K562 (cell line): ENCODE data around the gene ZMIZ1. TPM values are rescaled to one million over a fixed set of nuclear protein-coding genes. Genes with fewer than 3 reads are reported as not detected.

ENCODE experiments used
- ATAC-seq: fragments of 200-7000 bp; cut with Tn5 transposase; 3 replicates; pipeline ENCODE4 v1.9.1; 2020; ENCODE audit warnings: moderate library complexity
- BruUV-seq: library from RNA; stranded (reverse); fragments of 400-500 nt; replicated peaks from 2 replicates; lab custom pipeline; 2021; lab: Mats Ljungman, UMichigan
- CTCF ChIA-PET: fragments of 300-600 bp; formaldehyde crosslinking; extraction: SDS; loops from one replicate; lab custom pipeline; 2021; ENCODE audit warnings: low intra/inter-chr PET ratio; lab: Yijun Ruan, JAX
- POLR2A ChIA-PET: fragments of 300-600, 350-650 bp; sonication (Branson Sonifier 250); formaldehyde crosslinking; extraction: SDS; loops from one replicate; lab custom pipeline; 2021; ENCODE audit warnings: antibody characterized with exemption, inconsistent platforms; lab: Yijun Ruan, JAX
- DNase-seq, 4 experiments: peaks; one replicate each; pipeline versions ENCODE4 v3.0.0 to v3.0.0-alpha.2; 2011 to 2018; ENCODE audit warnings: low spot score in 3 of 4, mixed read lengths in 3 of 4; ENCODE audit errors: extremely low read depth in 1 of 4
- FAIRE-seq: peaks from 2 replicates; lab custom pipeline; 2011; peaks lifted over from hg19 to GRCh38; lab: Jason Lieb, UNC
- H2AFZ ChIP-seq: 2 replicates; pipeline ENCODE4 v1.6.0; 2011; ENCODE audit warnings: low read depth, low read length, control low read depth, inconsistent platforms
- H3K27ac ChIP-seq: fragments of 200-600 bp; 3 replicates; pipeline ENCODE4 v1.8.0; 2011; ENCODE audit warnings: low read depth, mild to moderate bottlenecking, control low read depth, inconsistent platforms, low read length, moderate library complexity, mixed read lengths; ENCODE audit errors: extremely low read depth
- H3K27me3 ChIP-seq, 2 experiments: fragments of 300-600 bp in 1 of 2; 2 replicates in 1 of 2; 3 replicates in 1 of 2; pipeline versions ENCODE4 v1.6.0 to v1.8.0; 2011; ENCODE audit warnings: inconsistent platforms in 2 of 2, low read length in 2 of 2, mild to moderate bottlenecking in 1 of 2, mixed read lengths in 1 of 2, moderate library complexity in 1 of 2; ENCODE audit not compliant: control insufficient read depth in 2 of 2, insufficient read depth in 2 of 2
- H3K36me3 ChIP-seq: fragments of 300-600 bp; 3 replicates; pipeline ENCODE4 v1.8.0; 2011; ENCODE audit warnings: mild to moderate bottlenecking, low read length, inconsistent platforms; ENCODE audit not compliant: control insufficient read depth, insufficient read depth
- H3K4me1 ChIP-seq, 2 experiments: fragments of 200-600 bp in 1 of 2; replicated peaks in 1 of 2; 2 replicates in 1 of 2; 3 replicates in 1 of 2; pipeline versions ENCODE4 v1.5.1 to v1.8.0; 2011; ENCODE audit warnings: inconsistent platforms in 2 of 2, low read length in 2 of 2, mild to moderate bottlenecking in 1 of 2, mixed read lengths in 1 of 2, moderate library complexity in 1 of 2; ENCODE audit not compliant: control insufficient read depth in 2 of 2, insufficient read depth in 2 of 2
- H3K4me2 ChIP-seq: 2 replicates; pipeline ENCODE4 v1.6.1; 2011; ENCODE audit warnings: low read length, control low read depth, inconsistent platforms, mixed read lengths; ENCODE audit not compliant: insufficient read depth
- H3K4me3 ChIP-seq: fragments of 200-600 bp; sonication (generic), shearing (Covaris generic); 2 replicates; pipeline ENCODE4 v1.5.1; 2016; ENCODE audit warnings: control low read depth, inconsistent platforms
- H3K79me2 ChIP-seq: fragments of 200-600 bp; 3 replicates; pipeline ENCODE4 v1.8.0; 2011; ENCODE audit warnings: low read length, inconsistent platforms; ENCODE audit not compliant: control insufficient read depth, insufficient read depth
- H3K9ac ChIP-seq, 2 experiments: 2 replicates each; pipeline versions ENCODE4 v1.6.0 to v1.6.1; 2011; ENCODE audit warnings: low read depth in 2 of 2, low read length in 2 of 2, control low read depth in 1 of 2, inconsistent platforms in 1 of 2, mild to moderate bottlenecking in 1 of 2, mixed read lengths in 1 of 2; ENCODE audit not compliant: insufficient read depth in 1 of 2
- H3K9me1 ChIP-seq: one replicate; pipeline ENCODE4 v1.6.0; 2011; ENCODE audit warnings: inconsistent platforms, mild to moderate bottlenecking, low read length, moderate library complexity; ENCODE audit not compliant: control insufficient read depth, insufficient read depth
- H3K9me3 ChIP-seq: replicated peaks from 2 replicates; pipeline ENCODE4 v1.5.1; 2011; ENCODE audit warnings: low read depth, low read length, inconsistent platforms; ENCODE audit not compliant: control insufficient read depth, insufficient read depth
- H4K20me1 ChIP-seq: replicated peaks from 2 replicates; pipeline ENCODE4 v1.6.1; 2011; ENCODE audit warnings: low read length, inconsistent platforms, mixed read lengths; ENCODE audit not compliant: control insufficient read depth, insufficient read depth
- BACH1 ChIP-seq: fragments of 200-800 bp; sonication (Bioruptor generic); IDR thresholded peaks from 2 replicates; pipeline ENCODE4 v1.6.1; 2016; ENCODE audit warnings: missing genetic modification characterization, missing compliant biosample characterization
- BHLHE40 ChIP-seq: IDR thresholded peaks from 2 replicates; pipeline ENCODE4 v1.6.1; 2011; ENCODE audit warnings: low read length, improper control_type of control experiment
- C11orf30 ChIP-seq: fragments of 450-650 bp; IDR thresholded peaks from 2 replicates; pipeline ENCODE4 v1.6.1; 2016; ENCODE audit warnings: low read depth, mild to moderate bottlenecking
- KLF6 ChIP-seq: fragments of 250-450 bp; sonication (Bioruptor Pico); IDR thresholded peaks from 2 replicates; pipeline ENCODE4 v1.4.0; 2020; ENCODE audit warnings: mild to moderate bottlenecking, moderate library complexity, borderline replicate concordance
- NR2C2 ChIP-seq, 2 experiments: fragments of 200-800 bp in 1 of 2; sonication (Bioruptor generic) in 1 of 2; sonication (generic) in 1 of 2; formaldehyde crosslinking in 1 of 2; IDR thresholded peaks; 2 replicates each; pipeline versions ENCODE4 v1.6.1 to v1.8.0; 2016 to 2022; ENCODE audit warnings: mild to moderate bottlenecking in 1 of 2, missing compliant biosample characterization in 1 of 2, missing genetic modification characterization in 1 of 2, missing genetic modification reagents in 1 of 2
- SIN3A ChIP-seq, 2 experiments: fragments of 150-350 bp in 1 of 2; IDR thresholded peaks; 2 replicates each; pipeline ENCODE4 v1.6.1; 2011 to 2016; ENCODE audit warnings: borderline replicate concordance in 2 of 2, low read depth in 2 of 2, low read length in 2 of 2, mild to moderate bottlenecking in 2 of 2, moderate library complexity in 2 of 2; ENCODE audit not compliant: control insufficient read depth in 1 of 2
- SIN3B ChIP-seq: fragments of 450-650 bp; IDR thresholded peaks from 2 replicates; pipeline ENCODE4 v1.6.1; 2017; ENCODE audit warnings: low read depth, mild to moderate bottlenecking, moderate library complexity
- SNIP1 ChIP-seq: fragments of 450-650 bp; IDR thresholded peaks from 2 replicates; pipeline ENCODE4 v1.7.1; 2017; ENCODE audit warnings: low read depth, mild to moderate bottlenecking
- THAP12 ChIP-seq: fragments of 250-450 bp; sonication (Bioruptor Pico); IDR thresholded peaks from 2 replicates; pipeline ENCODE4 v1.9.0; 2021; ENCODE audit warnings: mild to moderate bottlenecking, inconsistent platforms
- ZNF133 ChIP-seq: fragments of 250-450 bp; sonication (Bioruptor Pico); IDR thresholded peaks from 2 replicates; pipeline ENCODE4 v1.4.0; 2020; ENCODE audit warnings: mild to moderate bottlenecking
- ZNF212 ChIP-seq: fragments of 450-650 bp; formaldehyde crosslinking; IDR thresholded peaks from 2 replicates; pipeline ENCODE4 v1.4.0; 2020; ENCODE audit warnings: mild to moderate bottlenecking
- WGBS: fragments of 100-300 bp; shearing (Covaris generic); methylation state at CpG from one replicate; pipeline ENCODE4 v1.1.6; 2016; ENCODE audit warnings: low coverage, mixed read lengths; ENCODE audit not compliant: insufficient coverage; ENCODE audit errors: missing lambda C conversion rate; 5-methylcytosine and 5-hydroxymethylcytosine counted together
- in situ Hi-C: fragments of 300-500 bp; cut with MboI; formaldehyde crosslinking; loops from 4 replicates; pipeline ENCODE4 v1.15.0; 2018; ENCODE audit warnings: inconsistent platforms, mixed read lengths
- intact Hi-C: fragments of 100-400 bp; cut with micrococcal nuclease; formaldehyde crosslinking; loops from 2 replicates; pipeline ENCODE4 v1.14.2; 2022
- polyA plus RNA-seq, 8 experiments: library from polyadenylated mRNA; depleted of rRNA in 4 of 8; stranded (reverse) in 5 of 8; unstranded in 3 of 8; fragments of >200 nt; fragmentation: Nextera tagmentation in 2 of 8; fragmentation: Illumina TruSeq in 1 of 8; extraction: Ambion mirVana in 2 of 8; extraction: Trizol in 1 of 8; gene quantifications; 2 replicates each; pipeline versions ENCODE4 v1.2.1 to v1.2.3, GENCODE V29; 2011 to 2014; ENCODE audit warnings: inconsistent platforms in 1 of 8, missing spikeins in 1 of 8
- total RNA-seq, 7 experiments: library from RNA; depleted of rRNA in 6 of 7; stranded (reverse); fragments of >200 nt in 6 of 7; fragmentation: Illumina TruSeq in 2 of 7; extraction: Trizol in 2 of 7; gene quantifications; 2 replicates each; pipeline versions ENCODE4 v1.2.1 to v1.2.3, GENCODE V29; 2011 to 2021; ENCODE audit warnings: low replicate concordance in 1 of 7
- TF ChIP-seq, protein P1 (sequence below): sonication (generic); formaldehyde crosslinking; IDR thresholded peaks from 2 replicates; pipeline ENCODE4 v1.8.1; 2022; ENCODE audit warnings: missing genetic modification reagents
- TF ChIP-seq, protein P2 (sequence below): fragments of 200-400 bp; formaldehyde crosslinking; IDR thresholded peaks from 2 replicates; pipeline ENCODE4 v1.6.1; 2017; ENCODE audit warnings: mild to moderate bottlenecking, low read depth, low read length, moderate library complexity
- TF ChIP-seq, protein P3 (sequence below): sonication (generic); formaldehyde crosslinking; IDR thresholded peaks from 2 replicates; pipeline ENCODE4 v1.8.0; 2023; ENCODE audit warnings: mild to moderate bottlenecking, missing genetic modification reagents

The ZMIZ1 gene
- total and polyA plus RNA-seq, 9 of the 15 experiments (the other 6 are each of a cell fraction or from before 2014, with no cell fraction given): 1.0 to 37.3 (median 4.3) TPM

DNA sequence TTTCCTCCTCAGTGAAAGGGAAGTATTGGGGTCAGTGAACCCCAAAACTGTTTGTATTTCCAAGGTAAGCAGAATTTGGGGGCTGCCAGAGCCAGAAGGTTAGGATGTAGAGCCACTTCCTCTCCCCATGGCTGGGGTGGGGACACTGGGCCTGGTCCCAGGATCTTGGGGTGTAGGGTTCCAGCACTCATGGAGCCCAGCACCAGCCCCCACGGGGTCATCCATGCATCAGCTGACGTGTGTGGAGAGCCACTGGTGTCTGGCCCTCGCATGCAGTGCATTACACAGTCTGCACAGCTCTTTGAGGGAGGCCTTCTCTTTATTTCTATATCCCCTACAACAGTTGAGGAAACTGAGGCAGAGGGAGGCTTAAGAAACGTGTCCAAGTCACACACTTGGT is 91.4 kb downstream of the ZMIZ1 start:
- no peak overlapping the region for H2AFZ ChIP-seq
- FAIRE-seq (no peak), ATAC-seq (no peak), DNase-seq (no peak)
- no peak overlapping the region for H3K27ac ChIP-seq
- peaks cover 3% of the 10 kb centered on the region for H3K9me1 ChIP-seq
- no peaks in the 10 kb centered on the region for H3K27me3 ChIP-seq
- BruUV-seq: no TSS peak
- H3K4me1 ChIP-seq: peaks cover 22 to 76% of the 10 kb centered on the region in 2 experiments
- intact Hi-C loops (no loop called here), in situ Hi-C loops (no loop called here)
- peaks cover 14% of the 10 kb centered on the region; the same call in 2 of the 3 replicates for H3K36me3 ChIP-seq
- peaks cover 5% of the 10 kb centered on the region; the same call in 1 of the 3 replicates for H3K79me2 ChIP-seq
- POLR2A ChIA-PET: interaction anchor here (0.5 to 2.9 kb wide), 2 partner anchors 10 to 11 kb away, joined by 3 to 16 read pairs; no protein-coding TSS in a partner anchor
- no peak overlapping the region for H3K4me2 ChIP-seq
- CTCF ChIA-PET: no interaction called here
- 0 out of 2 replicates have a peak, but pooled peaks cover 20% of the 10 kb centered on the region for H4K20me1 ChIP-seq
- WGBS: 71% methylated on average over 4 of the region's 4 CpGs
- no peak overlapping the region for H3K4me3 ChIP-seq
- H3K9ac ChIP-seq: peak overlapping the region in 1 of 2 experiments; percentile 43; a peak in 1 of 4 replicates
- H3K9me3 ChIP-seq: no peaks in the 10 kb centered on the region
- TF ChIP-seq SIN3A (IDR thresholded peaks at IDR 0.05; ENCODE audit: borderline replicate concordance in 2 of 2, control insufficient read depth in 1 of 2, low read depth in 2 of 2, low read length in 2 of 2) (no peak), KLF6 (CRISPR knock-in tag) (no peak), C11orf30 (no peak), NR2C2 (CRISPR knock-in tag; IDR thresholded peaks at IDR 0.05) (no peak), NR2C2 (tag; IDR thresholded peaks at IDR 0.05) (no peak), THAP12 (CRISPR knock-in tag) (no peak), SNIP1 (no peak), ZNF133 (no peak), BHLHE40 (no peak), ZNF212 (CRISPR knock-in tag) (no peak), BACH1 (tag) (no peak), SIN3B (no peak)
- TF ChIP-seq, protein P1, sequence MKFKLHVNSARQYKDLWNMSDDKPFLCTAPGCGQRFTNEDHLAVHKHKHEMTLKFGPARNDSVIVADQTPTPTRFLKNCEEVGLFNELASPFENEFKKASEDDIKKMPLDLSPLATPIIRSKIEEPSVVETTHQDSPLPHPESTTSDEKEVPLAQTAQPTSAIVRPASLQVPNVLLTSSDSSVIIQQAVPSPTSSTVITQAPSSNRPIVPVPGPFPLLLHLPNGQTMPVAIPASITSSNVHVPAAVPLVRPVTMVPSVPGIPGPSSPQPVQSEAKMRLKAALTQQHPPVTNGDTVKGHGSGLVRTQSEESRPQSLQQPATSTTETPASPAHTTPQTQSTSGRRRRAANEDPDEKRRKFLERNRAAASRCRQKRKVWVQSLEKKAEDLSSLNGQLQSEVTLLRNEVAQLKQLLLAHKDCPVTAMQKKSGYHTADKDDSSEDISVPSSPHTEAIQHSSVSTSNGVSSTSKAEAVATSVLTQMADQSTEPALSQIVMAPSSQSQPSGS (CRISPR knock-in tag): no peak
- TF ChIP-seq, protein P2, sequence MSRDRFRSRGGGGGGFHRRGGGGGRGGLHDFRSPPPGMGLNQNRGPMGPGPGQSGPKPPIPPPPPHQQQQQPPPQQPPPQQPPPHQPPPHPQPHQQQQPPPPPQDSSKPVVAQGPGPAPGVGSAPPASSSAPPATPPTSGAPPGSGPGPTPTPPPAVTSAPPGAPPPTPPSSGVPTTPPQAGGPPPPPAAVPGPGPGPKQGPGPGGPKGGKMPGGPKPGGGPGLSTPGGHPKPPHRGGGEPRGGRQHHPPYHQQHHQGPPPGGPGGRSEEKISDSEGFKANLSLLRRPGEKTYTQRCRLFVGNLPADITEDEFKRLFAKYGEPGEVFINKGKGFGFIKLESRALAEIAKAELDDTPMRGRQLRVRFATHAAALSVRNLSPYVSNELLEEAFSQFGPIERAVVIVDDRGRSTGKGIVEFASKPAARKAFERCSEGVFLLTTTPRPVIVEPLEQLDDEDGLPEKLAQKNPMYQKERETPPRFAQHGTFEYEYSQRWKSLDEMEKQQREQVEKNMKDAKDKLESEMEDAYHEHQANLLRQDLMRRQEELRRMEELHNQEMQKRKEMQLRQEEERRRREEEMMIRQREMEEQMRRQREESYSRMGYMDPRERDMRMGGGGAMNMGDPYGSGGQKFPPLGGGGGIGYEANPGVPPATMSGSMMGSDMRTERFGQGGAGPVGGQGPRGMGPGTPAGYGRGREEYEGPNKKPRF: no peak
- TF ChIP-seq, protein P3, sequence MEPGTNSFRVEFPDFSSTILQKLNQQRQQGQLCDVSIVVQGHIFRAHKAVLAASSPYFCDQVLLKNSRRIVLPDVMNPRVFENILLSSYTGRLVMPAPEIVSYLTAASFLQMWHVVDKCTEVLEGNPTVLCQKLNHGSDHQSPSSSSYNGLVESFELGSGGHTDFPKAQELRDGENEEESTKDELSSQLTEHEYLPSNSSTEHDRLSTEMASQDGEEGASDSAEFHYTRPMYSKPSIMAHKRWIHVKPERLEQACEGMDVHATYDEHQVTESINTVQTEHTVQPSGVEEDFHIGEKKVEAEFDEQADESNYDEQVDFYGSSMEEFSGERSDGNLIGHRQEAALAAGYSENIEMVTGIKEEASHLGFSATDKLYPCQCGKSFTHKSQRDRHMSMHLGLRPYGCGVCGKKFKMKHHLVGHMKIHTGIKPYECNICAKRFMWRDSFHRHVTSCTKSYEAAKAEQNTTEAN (CRISPR knock-in tag): no peak
